ENCODE data around the gene BMP7.

- no peak for TF ChIP-seq GATA2 (IDR thresholded peaks at IDR 0.05; ENCODE audit: low read depth, low read length)
- TF ChIP-seq GATA3 (IDR thresholded peaks at IDR 0.05; ENCODE audit: low read depth, low read length), result no peak
Observed at GRCh38 chr20:57209413-57209812, 57.0 kb downstream of the BMP7 start.

Data from SH-SY5Y (cell line).